GM23248 (cell line): ENCODE measurements around the gene HSD17B2.

Experiments used
- EZH2 ChIP-seq: fragments of 200-600 bp; sonication (generic); IDR thresholded peaks from 2 replicates; pipeline ENCODE4 v1.6.1; 2018; ENCODE audit warnings: antibody characterized with exemption, mild to moderate bottlenecking; ENCODE audit not compliant: insufficient read depth, poor library complexity, severe bottlenecking
- EZH2phosphoT487 ChIP-seq: fragments of 200-600 bp; sonication (generic); IDR thresholded peaks from 2 replicates; pipeline ENCODE4 v1.6.1; 2018; ENCODE audit warnings: antibody characterized with exemption, moderate library complexity, mild to moderate bottlenecking, low read depth; ENCODE audit not compliant: insufficient read depth

- TF ChIP-seq EZH2 (no peak), EZH2phosphoT487 (no peak)
These were observed 8.9 kb downstream of the HSD17B2 start for GRCh38 chr16:82043680-82044584.
